COR-L47 (cell line): ENCODE results near the gene APOC4.
"Not testable (repeated sequence)": the region's sequence is repeated elsewhere in the genome, so short reads cannot be mapped to it uniquely, and the experiment has no call there.

ENCODE experiments used
- DNase-seq: peaks from one replicate; lab custom pipeline; 2025; lab: John Stamatoyannopoulos, UW

Gene APOC4

DNA sequence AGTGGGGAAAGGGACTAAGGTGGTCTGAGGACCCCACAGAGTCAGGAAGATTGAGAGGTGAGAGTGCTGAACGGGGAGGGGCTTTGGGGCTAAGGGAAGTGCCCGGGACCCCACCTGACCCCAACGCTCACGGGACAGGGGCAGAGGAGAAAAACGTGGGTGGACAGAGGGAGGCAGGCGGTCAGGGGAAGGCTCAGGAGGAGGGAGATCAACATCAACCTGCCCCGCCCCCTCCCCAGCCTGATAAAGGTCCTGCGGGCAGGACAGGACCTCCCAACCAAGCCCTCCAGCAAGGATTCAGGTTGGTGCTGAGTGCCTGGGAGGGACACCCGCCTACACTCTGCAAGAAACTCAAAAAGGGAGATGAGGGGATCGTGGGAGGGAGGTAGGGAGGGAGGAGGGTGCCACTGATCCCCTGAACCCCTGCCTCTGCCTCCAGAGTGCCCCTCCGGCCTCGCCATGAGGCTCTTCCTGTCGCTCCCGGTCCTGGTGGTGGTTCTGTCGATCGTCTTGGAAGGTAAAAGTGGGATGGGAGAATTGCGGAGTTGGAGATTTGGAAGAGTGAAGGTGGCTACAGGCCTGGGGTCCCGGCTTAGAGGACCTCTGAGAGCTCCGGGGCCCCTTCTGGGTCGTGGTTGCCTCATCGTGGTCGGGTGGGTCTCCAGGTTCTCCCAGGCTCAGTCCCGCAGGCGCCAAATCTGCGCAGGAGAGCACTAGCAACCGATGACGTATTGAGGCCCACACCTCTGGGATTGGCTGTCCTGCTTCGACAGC is 27.4 kb upstream of the APOC4 start, which contains the start of gene APOC1:
TSS of gene APOC1 (plus strand) at position 176 of the 774 bp plus-strand sequence. CDS start at position 460, 284 bp downstream.
- DNase-seq: peak; percentile 68

DNA sequence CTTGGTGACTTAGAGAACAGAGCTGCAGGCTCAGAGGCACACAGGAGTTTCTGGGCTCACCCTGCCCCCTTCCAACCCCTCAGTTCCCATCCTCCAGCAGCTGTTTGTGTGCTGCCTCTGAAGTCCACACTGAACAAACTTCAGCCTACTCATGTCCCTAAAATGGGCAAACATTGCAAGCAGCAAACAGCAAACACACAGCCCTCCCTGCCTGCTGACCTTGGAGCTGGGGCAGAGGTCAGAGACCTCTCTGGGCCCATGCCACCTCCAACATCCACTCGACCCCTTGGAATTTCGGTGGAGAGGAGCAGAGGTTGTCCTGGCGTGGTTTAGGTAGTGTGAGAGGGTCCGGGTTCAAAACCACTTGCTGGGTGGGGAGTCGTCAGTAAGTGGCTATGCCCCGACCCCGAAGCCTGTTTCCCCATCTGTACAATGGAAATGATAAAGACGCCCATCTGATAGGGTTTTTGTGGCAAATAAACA is 17.8 kb upstream of the APOC4 start:
- DNase-seq: no peak

- DNase-seq: no peak
These were observed 16.7 kb upstream of the APOC4 start for GRCh38 chr19:44925114-44925891.

- DNase-seq: not testable (repeated sequence)
These were observed 15.6 kb upstream of the APOC4 start for GRCh38 chr19:44926245-44927077.

DNA sequence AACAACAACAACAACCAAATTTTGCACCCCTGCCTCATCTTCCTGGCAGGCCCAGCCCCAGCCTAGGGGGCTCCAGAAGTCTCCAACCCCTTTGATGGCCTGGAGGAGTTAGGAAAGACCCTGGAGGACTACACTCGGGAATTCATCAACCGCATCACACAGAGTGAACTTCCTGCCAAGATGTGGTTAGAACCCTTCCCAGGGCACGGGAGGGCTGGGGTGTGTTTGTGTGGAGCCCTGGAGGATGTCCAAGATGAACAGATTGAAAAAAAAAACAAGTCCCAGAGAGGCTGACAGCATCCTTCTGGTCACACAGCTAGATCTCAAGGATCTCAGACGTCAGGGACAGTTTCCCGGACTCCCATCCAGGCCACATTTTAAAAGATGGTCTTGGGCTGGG is 14.3 kb upstream of the APOC4 start:
- DNase-seq: no peak

- no peak for DNase-seq
These were observed 11.9 kb upstream of the APOC4 start for GRCh38 chr19:44930088-44930487.

DNA sequence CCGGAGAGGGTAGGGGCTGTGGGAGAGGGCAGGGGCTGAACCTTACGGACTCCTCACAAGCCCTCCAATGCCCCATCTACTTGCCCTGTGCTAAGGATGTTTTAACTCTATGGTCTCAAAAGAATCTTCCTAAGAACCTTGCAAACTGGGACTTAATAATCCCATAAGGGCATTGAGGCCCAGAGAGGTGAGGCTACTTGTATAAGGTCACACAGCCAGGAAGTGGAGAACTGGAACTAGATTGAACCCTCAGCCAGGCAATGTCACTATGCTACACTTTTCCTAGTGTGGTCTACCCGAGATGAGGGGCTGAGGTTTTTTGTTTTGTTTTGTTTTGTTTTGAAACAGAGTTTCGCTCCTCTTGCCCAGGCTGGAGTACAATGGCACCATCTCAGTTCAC is 10.5 kb upstream of the APOC4 start:
- no peak for DNase-seq

- no peak for DNase-seq
These were observed 2.4 kb upstream of the APOC4 start for GRCh38 chr19:44939668-44940067.

DNA sequence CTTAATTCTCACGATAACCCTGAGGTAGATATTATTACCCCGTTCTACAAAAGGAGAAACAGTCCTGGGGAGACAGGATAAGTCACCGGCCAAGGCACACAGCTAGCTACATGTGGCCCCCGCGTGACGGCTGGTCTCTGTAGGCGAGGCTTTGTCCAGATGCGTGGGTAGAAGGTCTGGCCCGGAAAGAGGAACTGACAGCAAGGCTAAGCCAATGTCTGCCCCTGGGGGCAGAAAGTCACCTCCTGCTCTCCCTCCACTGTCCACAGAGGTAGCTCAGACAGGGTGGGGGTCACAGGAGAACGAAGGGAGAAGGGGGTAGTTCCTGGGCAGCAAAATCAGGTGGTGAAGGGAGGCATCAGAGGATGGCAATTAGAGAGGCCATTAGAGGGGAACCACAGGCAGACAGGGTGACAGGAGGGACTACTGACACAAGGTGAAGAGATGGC is 1.8 kb downstream of the APOC4 start:
- no peak for DNase-seq

DNA sequence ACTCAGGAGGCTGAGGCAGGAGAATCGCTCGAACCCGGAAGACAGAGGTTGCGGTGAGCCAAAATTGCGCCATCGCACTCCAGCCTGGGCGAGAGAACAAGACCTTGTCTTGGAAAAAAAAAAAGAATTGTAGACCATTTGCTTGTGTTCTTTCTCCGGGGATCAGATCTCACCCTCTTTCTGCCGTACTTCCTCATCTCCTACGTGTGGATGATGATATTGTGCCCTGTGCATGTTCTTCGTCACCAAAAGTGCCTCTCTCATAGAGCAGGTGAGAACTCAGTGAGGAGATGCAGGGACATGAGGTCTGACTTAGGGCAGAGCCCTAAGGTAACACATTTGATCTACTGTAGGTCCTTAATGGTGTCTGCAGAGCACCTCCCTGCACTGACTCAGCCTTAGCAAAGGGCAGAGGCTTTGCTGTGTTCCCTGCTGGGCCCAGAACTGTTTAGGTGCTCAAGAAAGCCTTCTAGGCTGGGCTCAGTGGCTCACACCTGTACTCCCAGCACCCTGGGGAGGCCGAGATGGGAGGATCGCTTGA is 5.1 kb downstream of the APOC4 start:
- DNase-seq: no peak

DNA sequence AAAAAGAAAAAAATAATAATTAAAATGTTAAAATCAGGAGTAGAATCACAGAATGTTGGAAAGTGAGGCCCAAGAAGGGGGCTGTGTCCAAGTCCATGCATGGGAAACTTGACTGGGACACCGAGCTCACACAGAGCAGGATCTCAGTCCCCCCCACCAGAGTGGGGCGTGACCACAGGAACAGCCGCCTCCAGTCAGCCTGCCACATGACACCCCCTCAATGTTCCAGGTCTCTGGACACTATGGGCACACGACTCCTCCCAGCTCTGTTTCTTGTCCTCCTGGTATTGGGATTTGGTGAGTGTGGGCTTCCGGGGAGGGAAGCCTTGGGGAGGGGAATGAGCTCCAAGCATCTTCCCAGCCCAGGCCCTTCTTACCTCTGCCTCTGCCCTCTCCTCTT is 6.2 kb downstream of the APOC4 start:
- no peak for DNase-seq

- no peak for DNase-seq
These were observed 6.8 kb downstream of the APOC4 start for GRCh38 chr19:44948763-44949374.

GRCh38 chr19:44949550-44949949 is 7.5 kb downstream of the APOC4 start:
- DNase-seq: no peak

- DNase-seq: peak; percentile 77
These were observed 9.4 kb downstream of the APOC4 start for GRCh38 chr19:44951179-44952159.

- DNase-seq: no peak
These were observed 12.2 kb downstream of the APOC4 start for GRCh38 chr19:44954278-44954648.

GRCh38 chr19:44954649-44955504 is 12.8 kb downstream of the APOC4 start, which contains the start of gene CLPTM1:
CLPTM1 (plus strand) TSS chr19:44955380; CDS start chr19:44955396, 16 bp downstream.
- peak; percentile 96 for DNase-seq

- DNase-seq: no peak
These were observed 13.7 kb downstream of the APOC4 start for GRCh38 chr19:44955505-44956439.

- no peak for DNase-seq
These were observed 15.5 kb downstream of the APOC4 start for GRCh38 chr19:44957526-44957925.
